Natural killer cell (primary cell): ENCODE data around the gene SPEF2. TPM values are rescaled to one million over a fixed set of nuclear protein-coding genes. Genes with fewer than 3 reads are reported as not detected.

ENCODE experiments used
- ATAC-seq, 3 donors: fragments of 150-1000 bp in 2 of 3; fragments of 200-7000 bp in 1 of 3; cut with Tn5 transposase; 1 replicate in 1 of 3; 2 replicates in 2 of 3; pipeline ENCODE4 v1.10.0; 2021; ENCODE audit warnings: mild to moderate bottlenecking in 2 of 3, moderate library complexity in 2 of 3
- DNase-seq, 2 donors: peaks; one replicate each; pipeline versions ENCODE4 v3.0.0 to v3.0.0-alpha.2; 2013 to 2021; ENCODE audit warnings: mixed read lengths in 1 of 2
- H3K27ac ChIP-seq: one replicate; pipeline ENCODE4 v1.5.1; 2013; ENCODE audit warnings: mild to moderate bottlenecking, low read length
- H3K27me3 ChIP-seq: one replicate; pipeline ENCODE4 v1.6.1; 2013; ENCODE audit warnings: low read length; ENCODE audit not compliant: control insufficient read depth, insufficient read depth
- H3K36me3 ChIP-seq: one replicate; pipeline ENCODE4 v1.6.1; 2013; ENCODE audit warnings: low read length; ENCODE audit not compliant: control insufficient read depth, insufficient read depth
- H3K4me1 ChIP-seq: one replicate; pipeline ENCODE4 v1.6.1; 2013; ENCODE audit warnings: low read length; ENCODE audit not compliant: control insufficient read depth, insufficient read depth
- H3K4me3 ChIP-seq: one replicate; pipeline ENCODE4 v1.5.1; 2013; ENCODE audit warnings: low read length
- H3K9me3 ChIP-seq: one replicate; pipeline ENCODE4 v1.6.1; 2013; ENCODE audit warnings: low read length; ENCODE audit not compliant: control insufficient read depth, insufficient read depth
- H3K27ac Mint-ChIP-seq, 2 donors: one replicate each; pipeline ENCODE4 v1.8.0; 2022; ENCODE audit warnings: mild to moderate bottlenecking in 2 of 2, mixed read lengths in 2 of 2, moderate library complexity in 1 of 2
- H3K27me3 Mint-ChIP-seq, 2 donors: one replicate each; pipeline ENCODE4 v1.8.0; 2022; ENCODE audit warnings: low read depth in 2 of 2, mixed read lengths in 2 of 2
- H3K36me3 Mint-ChIP-seq: one replicate; pipeline ENCODE4 v1.8.0; 2022; ENCODE audit warnings: mixed read lengths
- H3K4me1 Mint-ChIP-seq, 2 donors: one replicate each; pipeline ENCODE4 v1.8.0; 2022; ENCODE audit warnings: mixed read lengths in 2 of 2
- H3K4me3 Mint-ChIP-seq: one replicate; pipeline ENCODE4 v1.8.0; 2022; ENCODE audit warnings: mild to moderate bottlenecking, moderate library complexity, mixed read lengths
- H3K9me3 Mint-ChIP-seq, 2 donors: one replicate each; pipeline ENCODE4 v1.8.0; 2022; ENCODE audit warnings: mixed read lengths in 2 of 2
- CTCF ChIP-seq: fragments of 200-600 bp; IDR thresholded peaks from one replicate; pipeline ENCODE4 v1.8.0; 2022; ENCODE audit warnings: antibody characterized with exemption
- whole genome bisulfite sequencing: methylation state at CpG from one replicate; pipeline ENCODE4 v1.1.7; 2013; ENCODE audit warnings: missing lambda C conversion rate; ENCODE audit not compliant: insufficient coverage; 5-methylcytosine and 5-hydroxymethylcytosine counted together
- intact Hi-C: fragments of 100-400 bp; cut with micrococcal nuclease; formaldehyde crosslinking; loops from one replicate; pipeline ENCODE4 v1.14.2; 2022
- total RNA-seq, 4 donors: library from RNA; stranded (reverse); fragments of 120-200 nt in 1 of 4; gene quantifications; one replicate each; pipeline versions ENCODE4 v1.2.3 to v1.2.4, GENCODE V29; 2013 to 2022

Gene SPEF2
- total RNA-seq, 3 donors from 2014 or later (not counting 1 experiment from before 2014, with no cell fraction given), result 6.2 to 13.1 (median 8.5) TPM

GRCh38 chr5:35777358-35778087 is 159.9 kb downstream of the SPEF2 start:
- H3K9me3 ChIP-seq, result no peaks in the 10 kb centered on the region
- DNase-seq (peak; percentile 38 to 91), ATAC-seq (peak; percentile 49 to 73 (median 50))
- no peak overlapping the region for H3K4me3 Mint-ChIP-seq
- H3K9me3 Mint-ChIP-seq, result no peaks in the 10 kb centered on the region
- H3K4me1 Mint-ChIP-seq, result peaks cover 0 to 5% of the 10 kb centered on the region in 2 donors
- peaks cover 3% of the 10 kb centered on the region for H3K4me1 ChIP-seq
- intact Hi-C loops, result loop anchor here (1.0 kb wide), 1 partner anchor 149 kb away; no protein-coding TSS in a partner anchor
- no peaks in the 10 kb centered on the region for H3K36me3 ChIP-seq
- no peak overlapping the region for H3K27ac ChIP-seq
- H3K4me3 ChIP-seq, result no peak overlapping the region
- no peaks in the 10 kb centered on the region for H3K27me3 ChIP-seq
- H3K36me3 Mint-ChIP-seq, result no peaks in the 10 kb centered on the region
- WGBS, result 32% methylated on average over 9 of the region's 9 CpGs
- no peaks in the 10 kb centered on the region for H3K27me3 Mint-ChIP-seq
- no peak overlapping the region for H3K27ac Mint-ChIP-seq
- peak; percentile 74 for TF ChIP-seq CTCF

GRCh38 chr5:35778259-35778769 is 160.7 kb downstream of the SPEF2 start:
- no peak overlapping the region for H3K27ac Mint-ChIP-seq
- 100% methylated on average over 3 of the region's 3 CpGs for WGBS
- H3K36me3 Mint-ChIP-seq, result no peaks in the 10 kb centered on the region
- no peak overlapping the region for H3K4me3 ChIP-seq
- DNase-seq (no peak), ATAC-seq (no peak)
- H3K36me3 ChIP-seq, result no peaks in the 10 kb centered on the region
- peaks cover 3% of the 10 kb centered on the region for H3K4me1 ChIP-seq
- H3K4me3 Mint-ChIP-seq, result no peak overlapping the region
- H3K27me3 ChIP-seq, result no peaks in the 10 kb centered on the region
- H3K27ac ChIP-seq, result no peak overlapping the region
- no peak for TF ChIP-seq CTCF
- intact Hi-C loops, result no loop called here
- H3K9me3 ChIP-seq, result no peaks in the 10 kb centered on the region
- H3K27me3 Mint-ChIP-seq, result no peaks in the 10 kb centered on the region
- peaks cover 0 to 5% of the 10 kb centered on the region in 2 donors for H3K4me1 Mint-ChIP-seq
- H3K9me3 Mint-ChIP-seq, result no peaks in the 10 kb centered on the region

GRCh38 chr5:35780236-35780635 is 162.6 kb downstream of the SPEF2 start:
- TF ChIP-seq CTCF, result no peak
- Histone ChIP-seq H3K36me3 (no peaks in the 10 kb centered on the region), H3K27ac (no peak overlapping the region), H3K4me3 (no peak overlapping the region), H3K9me3 (no peaks in the 10 kb centered on the region), H3K27me3 (no peaks in the 10 kb centered on the region), H3K4me1 (peaks cover 9% of the 10 kb centered on the region)
- DNase-seq, result peak in 1 of 2 donors; percentile 76
- Mint-ChIP-seq H3K27me3 (no peaks in the 10 kb centered on the region), H3K9me3 (no peaks in the 10 kb centered on the region), H3K36me3 (no peaks in the 10 kb centered on the region), H3K27ac (no peak overlapping the region), H3K4me1 (peaks cover 7 to 12% of the 10 kb centered on the region in 2 donors), H3K4me3 (no peak overlapping the region)
- intact Hi-C loops, result no loop called here
- WGBS, result 83% methylated on average over 5 of the region's 6 CpGs
- ATAC-seq, result no peak
